HG03460 (cell line): Measurements from ENCODE around the gene COL4A5.
"Not testable (repeated sequence)": the region's sequence is repeated elsewhere in the genome, so short reads cannot be mapped to it uniquely, and the experiment has no call there.

ENCODE experiments used
- ATAC-seq: cut with Tn5 transposase; IDR thresholded peaks from one replicate; pipeline ENCODE4 v1.9.1; 2021; ENCODE audit not compliant: unreplicated experiment

COL4A5 gene

GRCh38 chrX:108453841-108454240 is 14.2 kb downstream of the COL4A5 start:
- ATAC-seq = no peak

- ATAC-seq = no peak
Observed at GRCh38 chrX:108456971-108457477, 17.4 kb downstream of the COL4A5 start.

- no peak for ATAC-seq
Observed at GRCh38 chrX:108464604-108465003, 25.0 kb downstream of the COL4A5 start.

GRCh38 chrX:108468486-108468885 is 28.8 kb downstream of the COL4A5 start:
- no peak for ATAC-seq

- no peak for ATAC-seq
Observed at GRCh38 chrX:108473979-108474378, 34.3 kb downstream of the COL4A5 start.

GRCh38 chrX:108481528-108481927 is 41.9 kb downstream of the COL4A5 start:
- not testable (repeated sequence) for ATAC-seq

- no peak for ATAC-seq
Observed at GRCh38 chrX:108484251-108484650, 44.6 kb downstream of the COL4A5 start.

GRCh38 chrX:108485960-108486359 is 46.3 kb downstream of the COL4A5 start:
- no peak for ATAC-seq

- ATAC-seq = no peak
Observed at GRCh38 chrX:108494406-108495090, 54.9 kb downstream of the COL4A5 start.

- ATAC-seq = no peak
Observed at GRCh38 chrX:108511721-108512120, 72.1 kb downstream of the COL4A5 start.

- ATAC-seq = no peak
Observed at GRCh38 chrX:108516184-108516583, 76.5 kb downstream of the COL4A5 start.

- ATAC-seq = no peak
Observed at GRCh38 chrX:108527724-108528123, 88.1 kb downstream of the COL4A5 start.

GRCh38 chrX:108537005-108537404 is 97.4 kb downstream of the COL4A5 start:
- ATAC-seq = peak; percentile 74

GRCh38 chrX:108541286-108541685 is 101.6 kb downstream of the COL4A5 start:
- no peak for ATAC-seq

- no peak for ATAC-seq
Observed at GRCh38 chrX:108557580-108557979, 117.9 kb downstream of the COL4A5 start.

- ATAC-seq = no peak
Observed at GRCh38 chrX:108558217-108558616, 118.6 kb downstream of the COL4A5 start.

GRCh38 chrX:108573136-108573535 is 133.5 kb downstream of the COL4A5 start:
- no peak for ATAC-seq

GRCh38 chrX:108582151-108582550 is 142.5 kb downstream of the COL4A5 start:
- no peak for ATAC-seq

GRCh38 chrX:108584617-108585211 is 145.1 kb downstream of the COL4A5 start:
- no peak for ATAC-seq

- ATAC-seq = no peak
Observed at GRCh38 chrX:108590496-108590895, 150.9 kb downstream of the COL4A5 start.

GRCh38 chrX:108601276-108601675 is 161.6 kb downstream of the COL4A5 start:
- ATAC-seq = no peak

GRCh38 chrX:108610141-108610540 is 170.5 kb downstream of the COL4A5 start:
- no peak for ATAC-seq

GRCh38 chrX:108614616-108615015 is 175.0 kb downstream of the COL4A5 start:
- ATAC-seq = no peak
